Heart right ventricle (tissue), 16 donors: ENCODE results near the gene NAPB. TPM values are rescaled to one million over a fixed set of nuclear protein-coding genes. Genes with fewer than 3 reads are reported as not detected.

Experiments
- ATAC-seq, 8 donors: fragments of 200-7000 bp; cut with Tn5 transposase; one replicate each; pipeline ENCODE4 v1.9.1; 2020; ENCODE audit warnings: mild to moderate bottlenecking in 8 of 8, moderate library complexity in 8 of 8, moderate number of reproducible peaks in 1 of 8
- DNase-seq, 2 donors: peaks; one replicate each; pipeline ENCODE4 v3.0.0-alpha.2; 2020
- H3K27ac ChIP-seq, 10 donors: fragments of 200-600 bp; sonication (generic) in 2 of 10; one replicate each; pipeline versions ENCODE4 v1.5.0 to v1.8.0; 2020 to 2022; ENCODE audit warnings: mild to moderate bottlenecking in 3 of 10
- H3K27me3 ChIP-seq, 7 donors: fragments of 200-600 bp; one replicate each; pipeline ENCODE4 v1.8.0; 2021 to 2022; ENCODE audit warnings: mild to moderate bottlenecking in 2 of 7
- H3K36me3 ChIP-seq, 9 donors: fragments of 200-600 bp; sonication (generic) in 1 of 9; one replicate each; pipeline versions ENCODE4 v1.5.0 to v1.8.0; 2020 to 2022; ENCODE audit warnings: mild to moderate bottlenecking in 2 of 9
- H3K4me1 ChIP-seq, 9 donors: fragments of 200-600 bp; sonication (generic) in 1 of 9; one replicate each; pipeline versions ENCODE4 v1.5.0 to v1.8.0; 2020 to 2022; ENCODE audit warnings: mild to moderate bottlenecking in 4 of 9
- H3K4me3 ChIP-seq, 10 donors: fragments of 200-600 bp; sonication (generic) in 2 of 10; one replicate each; pipeline versions ENCODE4 v1.5.0 to v1.8.0; 2020 to 2022; ENCODE audit warnings: mild to moderate bottlenecking in 7 of 10, moderate library complexity in 2 of 10
- H3K9me3 ChIP-seq, 11 donors: fragments of 200-600 bp in 10 of 11; sonication (generic) in 2 of 11; one replicate each; pipeline versions ENCODE4 v1.5.0 to v1.8.0; 2013 to 2022; ENCODE audit warnings: mild to moderate bottlenecking in 2 of 11, control low read depth in 1 of 11, moderate library complexity in 1 of 11
- CTCF ChIP-seq, 9 donors: fragments of 200-600 bp; sonication (generic) in 2 of 9; IDR thresholded peaks; one replicate each; pipeline versions ENCODE4 v1.5.0 to v1.8.0; 2021 to 2022; ENCODE audit warnings: antibody characterized with exemption in 9 of 9, mild to moderate bottlenecking in 5 of 9, moderate library complexity in 1 of 9
- WGBS, 2 donors: extraction: QIAGEN DNeasy Blood & Tissue Kit; methylation state at CpG; one replicate each; pipeline ENCODE4 v1.1.7; 2013; ENCODE audit warnings: inconsistent platforms in 1 of 2; 5-methylcytosine and 5-hydroxymethylcytosine counted together
- intact Hi-C, 10 donors: fragments of 100-400 bp; cut with DNase I; formaldehyde crosslinking; loops; one replicate each; pipeline versions ENCODE4 v1.11.1 to v1.14.2; 2022
- polyA plus RNA-seq, 2 donors: library from polyadenylated mRNA; stranded (reverse); fragments of 200-250 nt; gene quantifications; one replicate each; pipeline ENCODE4 v1.2.3, GENCODE V29; 2013
- total RNA-seq, 10 donors: library from RNA; stranded (reverse); fragmentation: NEBNext Ultra II Directional in 3 of 10; extraction: Animal tissue kit (Norgen Biotek cat#: 25700) in 3 of 10; gene quantifications; one replicate each; pipeline versions ENCODE4 v1.2.1 to v1.2.4, GENCODE V29; 2021 to 2023
- donor health status: Arrhythmogenic right ventricular cardiomyopathy.
- donor health status: ischemic (EF 13 %, LVEDD 7.1; RV severe dilation, severe dysfunction).
- donor health status: healthy with polysubstance abuse.
- donor health status: DM: no; HTN: yes; CAD: no.
- donor health status: DM: no; HTN: no; CAD: no.
- donor health status: ischemic (EF 25% LVEDD 6.9; RV normal size, moderate dysfunction).
- donor health status: ischemic (EF 25% LVEDD 5.7; RV mildly dilated, moderate dysfunction).
- donor health status: healthy.
- donor health status: DM: yes; HTN: yes; CAD: no.
- donor health status: Ischemic cardiomyopathy.
- donor health status: ischemic (EF 35%, LVEDD 5.7; RV mildly dilated, moderate dysfunction).
- donor health status: nonischemic (EF 11% LVEDD 7.7; RV severe dilation, severe dysfunction).
- donor health status: DM: yes; HTN: yes; CAD: no.
- donor health status: PGD.
- donor health status: ischemic (EF 29% LVEDD 5.4; RV normal size, mild dysfunction).
- donor health status: nonischemic (EF 23%, LVEDD 6.1; RV moderate dilation, normal function).

The NAPB gene
- total and polyA plus RNA-seq, 12 donors: 2.1 to 7.2 (median 5.9) TPM

- Histone ChIP-seq H3K9me3 (no peaks in the 10 kb centered on the region), H3K27me3 (no peaks in the 10 kb centered on the region), H3K4me1 (peaks cover 0 to 14% (median 3%) of the 10 kb centered on the region in 9 donors), H3K4me3 (no peak overlapping the region), H3K36me3 (no peaks in the 10 kb centered on the region), H3K27ac (no peak overlapping the region)
- WGBS, 2 donors: 90% methylated on average over 7 of the region's 7 CpGs
- TF ChIP-seq CTCF (IDR thresholded peaks at IDR 0.05): no peak
- DNase-seq (no peak), ATAC-seq (no peak)
- intact Hi-C loops: loop anchor here in 1 of 10 donors (5.0 kb wide), 1 partner anchor 173 kb away; the partner anchor contains the start of gene CST9
Observed at GRCh38 chr20:23434521-23435313, 13.4 kb upstream of the NAPB start.

GRCh38 chr20:23433628-23434027 lies 12.3 kb upstream of the NAPB start:
- ATAC-seq (no peak), DNase-seq (no peak)
- TF ChIP-seq CTCF (IDR thresholded peaks at IDR 0.05): no peak
- no peaks in the 10 kb centered on the region for H3K36me3 ChIP-seq
- no peaks in the 10 kb centered on the region for H3K9me3 ChIP-seq
- 85 to 87% methylated on average over 3 of the region's 3 CpGs for WGBS, 2 donors
- no peaks in the 10 kb centered on the region for H3K27me3 ChIP-seq
- no peak overlapping the region for H3K4me3 ChIP-seq
- intact Hi-C loops: no loop called here
- no peak overlapping the region for H3K27ac ChIP-seq
- peaks cover 0 to 14% (median 3%) of the 10 kb centered on the region in 9 donors for H3K4me1 ChIP-seq

- 81 to 87% methylated on average over 9 of the region's 9 CpGs for WGBS, 2 donors
- no peak for TF ChIP-seq CTCF (IDR thresholded peaks at IDR 0.05)
- H3K9me3 ChIP-seq: no peaks in the 10 kb centered on the region
- DNase-seq (no peak), ATAC-seq (no peak)
- no peak overlapping the region for H3K27ac ChIP-seq
- no peak overlapping the region for H3K4me3 ChIP-seq
- H3K36me3 ChIP-seq: no peaks in the 10 kb centered on the region
- peaks cover 0 to 5% (median 0%) of the 10 kb centered on the region in 7 donors for H3K27me3 ChIP-seq
- H3K4me1 ChIP-seq: peaks cover 0 to 10% (median 6%) of the 10 kb centered on the region in 9 donors
- intact Hi-C loops: no loop called here
Observed at GRCh38 chr20:23425129-23425528, 3.8 kb upstream of the NAPB start.

- DNase-seq: peak in 1 of 2 donors; percentile 55
- Histone ChIP-seq H3K27ac (peak overlapping the region; percentile 78 to 95 (median 94)), H3K36me3 (no peaks in the 10 kb centered on the region), H3K4me1 (peaks cover 0 to 48% (median 30%) of the 10 kb centered on the region in 9 donors), H3K4me3 (peak overlapping the region; percentile 82 to 98 (median 94)), H3K9me3 (no peaks in the 10 kb centered on the region), H3K27me3 (peaks cover 0 to 3% (median 0%) of the 10 kb centered on the region in 7 donors)
- intact Hi-C loops: loop anchor here in 8 of 10 donors (5.0 to 10.0 kb wide), 4 partner anchors 53 to 1625 kb away; partner anchors contain the start of gene GZF1 (in 7 of the 8)
- TF ChIP-seq CTCF (IDR thresholded peaks at IDR 0.05): no peak
- WGBS, 2 donors: 0 to 1% methylated on average over 58 of the region's 58 CpGs
- ATAC-seq: peak; percentile 39 to 75 (median 56)
Observed at GRCh38 chr20:23419995-23420901, 1.0 kb downstream of the NAPB start.
